Heart left ventricle (tissue), 13 donors: ENCODE measurements around the gene TRDMT1.

ENCODE experiments used
- POLR2A ChIP-seq, 2 donors: fragments of 450-650 bp; IDR thresholded peaks; one replicate each; pipeline ENCODE4 v1.6.1; 2017; ENCODE audit warnings: antibody characterized with exemption in 2 of 2, mild to moderate bottlenecking in 2 of 2, moderate library complexity in 2 of 2
- TF ChIP-seq, protein P1 (sequence below), 12 donors: fragments of 200-600 bp; sonication (generic) in 4 of 12; IDR thresholded peaks; one replicate each; pipeline versions ENCODE4 v1.5.0 to v1.8.0; 2018 to 2022; ENCODE audit warnings: antibody characterized with exemption in 12 of 12, mild to moderate bottlenecking in 5 of 12
- donor health status: ischemic (EF 13 %, LVEDD 7.1; RV severe dilation, severe dysfunction).
- donor health status: DM: no; HTN: yes; CAD: no.
- donor health status: DM: no; HTN: no; CAD: no.
- donor health status: ischemic (EF 25% LVEDD 6.9; RV normal size, moderate dysfunction).
- donor health status: ischemic (EF 25% LVEDD 5.7; RV mildly dilated, moderate dysfunction).
- donor health status: ischemic (EF 35%, LVEDD 5.7; RV mildly dilated, moderate dysfunction).
- donor health status: nonischemic (EF 11% LVEDD 7.7; RV severe dilation, severe dysfunction).
- donor health status: DM: yes; HTN: yes; CAD: no.
- donor health status: PGD.
- donor health status: ischemic (EF 29% LVEDD 5.4; RV normal size, mild dysfunction).
- donor health status: nonischemic (EF 23%, LVEDD 6.1; RV moderate dilation, normal function).

DNA sequence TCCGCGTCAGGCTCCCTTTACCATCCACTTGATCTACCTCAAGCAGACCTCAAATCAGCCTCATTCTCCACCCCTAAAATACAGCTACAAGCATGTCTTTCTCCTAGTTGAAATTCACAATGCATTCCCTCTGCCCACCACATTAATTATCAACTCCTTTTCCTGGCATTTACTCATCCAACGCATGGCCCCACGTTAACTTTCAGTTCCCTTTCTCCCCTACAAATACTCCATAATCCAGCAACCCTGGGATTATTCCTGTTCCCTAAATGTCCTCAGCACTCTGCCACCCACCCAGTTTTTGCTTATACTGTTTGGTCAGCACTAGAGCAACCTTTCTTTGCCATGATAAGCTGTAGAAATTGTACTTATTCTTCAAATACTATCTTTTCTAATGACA, 20.9 kb upstream of the TRDMT1 start:
- TF ChIP-seq, protein P1, sequence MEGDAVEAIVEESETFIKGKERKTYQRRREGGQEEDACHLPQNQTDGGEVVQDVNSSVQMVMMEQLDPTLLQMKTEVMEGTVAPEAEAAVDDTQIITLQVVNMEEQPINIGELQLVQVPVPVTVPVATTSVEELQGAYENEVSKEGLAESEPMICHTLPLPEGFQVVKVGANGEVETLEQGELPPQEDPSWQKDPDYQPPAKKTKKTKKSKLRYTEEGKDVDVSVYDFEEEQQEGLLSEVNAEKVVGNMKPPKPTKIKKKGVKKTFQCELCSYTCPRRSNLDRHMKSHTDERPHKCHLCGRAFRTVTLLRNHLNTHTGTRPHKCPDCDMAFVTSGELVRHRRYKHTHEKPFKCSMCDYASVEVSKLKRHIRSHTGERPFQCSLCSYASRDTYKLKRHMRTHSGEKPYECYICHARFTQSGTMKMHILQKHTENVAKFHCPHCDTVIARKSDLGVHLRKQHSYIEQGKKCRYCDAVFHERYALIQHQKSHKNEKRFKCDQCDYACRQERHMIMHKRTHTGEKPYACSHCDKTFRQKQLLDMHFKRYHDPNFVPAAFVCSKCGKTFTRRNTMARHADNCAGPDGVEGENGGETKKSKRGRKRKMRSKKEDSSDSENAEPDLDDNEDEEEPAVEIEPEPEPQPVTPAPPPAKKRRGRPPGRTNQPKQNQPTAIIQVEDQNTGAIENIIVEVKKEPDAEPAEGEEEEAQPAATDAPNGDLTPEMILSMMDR (IDR thresholded peaks at IDR 0.05): no peak
- TF ChIP-seq POLR2A (IDR thresholded peaks at IDR 0.05): no peak
